Activated T-helper 9 cell treated with anti-CD3 and anti-CD28 coated beads, Interleukin-2, amount 50 U/mL, for 16 hours (primary cell): ENCODE data around the gene TPRA1.

Source experiments
- DNase-seq: peaks from one replicate; pipeline ENCODE4 v3.0.0-alpha.2; 2020; ENCODE audit warnings: low read depth

TPRA1 gene

GRCh38 chr3:127590282-127590592 is 296 bp downstream of the TPRA1 start:
- DNase-seq, result no peak

GRCh38 chr3:127589600-127590281 is 792 bp downstream of the TPRA1 start:
- DNase-seq, result no peak

- DNase-seq, result no peak
Observed at GRCh38 chr3:127588806-127589577, 1.5 kb downstream of the TPRA1 start.

GRCh38 chr3:127587876-127588275 is 2.7 kb downstream of the TPRA1 start:
- no peak for DNase-seq

GRCh38 chr3:127585813-127586413 is 4.6 kb downstream of the TPRA1 start:
- no peak for DNase-seq

- DNase-seq, result no peak
Observed at GRCh38 chr3:127585163-127585812, 5.2 kb downstream of the TPRA1 start.

GRCh38 chr3:127584734-127585133 is 5.8 kb downstream of the TPRA1 start:
- DNase-seq, result no peak

GRCh38 chr3:127580327-127581060 is 10.0 kb downstream of the TPRA1 start:
- no peak for DNase-seq

GRCh38 chr3:127578802-127579201 is 11.7 kb downstream of the TPRA1 start:
- DNase-seq, result no peak

GRCh38 chr3:127578168-127578567 is 12.4 kb downstream of the TPRA1 start:
- DNase-seq, result no peak

- DNase-seq, result no peak
Observed at GRCh38 chr3:127577448-127577847, 13.1 kb downstream of the TPRA1 start.

GRCh38 chr3:127574880-127575878 is 15.4 kb downstream of the TPRA1 start:
- DNase-seq, result peak; percentile 78

- no peak for DNase-seq
Observed at GRCh38 chr3:127573912-127574311, 16.6 kb downstream of the TPRA1 start.

- DNase-seq, result no peak
Observed at GRCh38 chr3:127573401-127573800, 17.1 kb downstream of the TPRA1 start.

GRCh38 chr3:127572735-127573134 is 17.8 kb downstream of the TPRA1 start:
- DNase-seq, result no peak

GRCh38 chr3:127572186-127572585 is 18.3 kb downstream of the TPRA1 start:
- DNase-seq, result no peak

- no peak for DNase-seq
Observed at GRCh38 chr3:127570520-127570919, 20.0 kb downstream of the TPRA1 start.

GRCh38 chr3:127569160-127569559 is 21.4 kb downstream of the TPRA1 start:
- DNase-seq, result no peak

- no peak for DNase-seq
Observed at GRCh38 chr3:127568586-127568985, 21.9 kb downstream of the TPRA1 start.

GRCh38 chr3:127566833-127567232 is 23.7 kb downstream of the TPRA1 start:
- no peak for DNase-seq

- no peak for DNase-seq
Observed at GRCh38 chr3:127565711-127566110, 24.8 kb downstream of the TPRA1 start.
